D721Med (cell line): Measurements from ENCODE around the gene CDT1.

ENCODE experiments used
- DNase-seq: peaks from one replicate; pipeline ENCODE4 v3.0.0; 2011; ENCODE audit warnings: low spot score; ENCODE audit not compliant: insufficient read length
- FAIRE-seq: peaks from 2 replicates; lab custom pipeline; 2011; peaks lifted over from hg19 to GRCh38; lab: Jason Lieb, UNC
- TF ChIP-seq, protein P1 (sequence below): IDR thresholded peaks from 2 replicates; pipeline ENCODE4 v1.5.1; 2012; ENCODE audit warnings: mild to moderate bottlenecking, control low read depth; ENCODE audit not compliant: insufficient read depth; ENCODE audit errors: missing control alignments

Gene CDT1

DNA sequence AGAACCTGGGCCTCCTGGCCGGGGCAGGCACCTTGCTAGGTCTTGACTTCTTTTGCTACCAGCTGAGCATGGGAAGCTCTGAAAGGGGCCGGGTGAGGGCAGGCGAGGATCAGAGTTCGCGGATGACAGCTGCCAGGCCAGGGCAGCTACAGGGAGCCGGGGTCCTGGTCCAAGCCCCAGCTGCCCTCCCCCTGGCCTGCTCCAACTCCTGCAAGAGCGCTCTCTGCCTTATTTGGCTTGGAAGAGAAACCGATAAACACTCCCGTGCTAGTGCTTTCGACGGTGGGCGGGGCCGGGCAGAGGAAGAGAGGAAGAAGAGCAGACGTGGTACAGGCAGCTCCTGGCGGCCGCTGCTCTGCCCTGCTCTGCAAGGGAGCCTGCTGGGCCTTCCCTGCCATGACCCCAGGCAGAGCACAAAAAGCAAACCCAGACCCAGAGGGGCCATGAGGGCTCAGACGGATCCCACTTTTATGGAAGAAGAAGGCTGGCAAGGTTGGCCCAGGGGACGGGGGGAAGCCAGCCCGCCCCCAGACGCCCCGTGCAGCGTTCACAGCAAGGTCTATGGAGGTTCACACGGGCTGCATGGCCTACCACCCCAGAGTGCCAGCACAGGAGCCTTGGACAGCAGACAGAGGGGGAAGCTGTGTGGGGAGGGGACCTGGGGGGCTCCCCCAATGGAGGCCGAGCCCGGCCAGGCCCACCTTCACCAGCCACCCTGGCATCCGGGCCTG lies 44.2 kb upstream of the CDT1 start:
- TF ChIP-seq, protein P1, sequence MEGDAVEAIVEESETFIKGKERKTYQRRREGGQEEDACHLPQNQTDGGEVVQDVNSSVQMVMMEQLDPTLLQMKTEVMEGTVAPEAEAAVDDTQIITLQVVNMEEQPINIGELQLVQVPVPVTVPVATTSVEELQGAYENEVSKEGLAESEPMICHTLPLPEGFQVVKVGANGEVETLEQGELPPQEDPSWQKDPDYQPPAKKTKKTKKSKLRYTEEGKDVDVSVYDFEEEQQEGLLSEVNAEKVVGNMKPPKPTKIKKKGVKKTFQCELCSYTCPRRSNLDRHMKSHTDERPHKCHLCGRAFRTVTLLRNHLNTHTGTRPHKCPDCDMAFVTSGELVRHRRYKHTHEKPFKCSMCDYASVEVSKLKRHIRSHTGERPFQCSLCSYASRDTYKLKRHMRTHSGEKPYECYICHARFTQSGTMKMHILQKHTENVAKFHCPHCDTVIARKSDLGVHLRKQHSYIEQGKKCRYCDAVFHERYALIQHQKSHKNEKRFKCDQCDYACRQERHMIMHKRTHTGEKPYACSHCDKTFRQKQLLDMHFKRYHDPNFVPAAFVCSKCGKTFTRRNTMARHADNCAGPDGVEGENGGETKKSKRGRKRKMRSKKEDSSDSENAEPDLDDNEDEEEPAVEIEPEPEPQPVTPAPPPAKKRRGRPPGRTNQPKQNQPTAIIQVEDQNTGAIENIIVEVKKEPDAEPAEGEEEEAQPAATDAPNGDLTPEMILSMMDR: no peak
- no peak for DNase-seq
- FAIRE-seq: no peak

DNA sequence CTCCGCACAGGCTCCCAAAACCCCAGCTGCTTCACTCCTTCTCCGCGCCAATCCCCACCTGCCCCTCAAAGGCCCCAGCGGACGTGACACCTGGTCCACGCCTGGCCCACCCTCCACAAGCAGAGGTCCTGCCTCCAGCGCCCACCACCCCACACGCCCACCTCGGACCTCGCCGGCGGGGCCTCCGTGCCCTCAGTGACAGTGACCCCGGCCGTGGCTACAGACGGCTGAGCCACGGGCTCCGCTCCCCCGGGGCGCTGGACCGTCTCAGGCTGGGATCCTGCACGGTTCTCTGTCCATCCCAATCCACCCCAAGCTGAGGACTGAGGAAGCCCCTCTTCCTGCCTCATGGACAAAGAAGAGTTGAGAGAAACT lies 43.6 kb upstream of the CDT1 start:
- DNase-seq: no peak
- TF ChIP-seq, protein P1: no peak
- no peak for FAIRE-seq

DNA sequence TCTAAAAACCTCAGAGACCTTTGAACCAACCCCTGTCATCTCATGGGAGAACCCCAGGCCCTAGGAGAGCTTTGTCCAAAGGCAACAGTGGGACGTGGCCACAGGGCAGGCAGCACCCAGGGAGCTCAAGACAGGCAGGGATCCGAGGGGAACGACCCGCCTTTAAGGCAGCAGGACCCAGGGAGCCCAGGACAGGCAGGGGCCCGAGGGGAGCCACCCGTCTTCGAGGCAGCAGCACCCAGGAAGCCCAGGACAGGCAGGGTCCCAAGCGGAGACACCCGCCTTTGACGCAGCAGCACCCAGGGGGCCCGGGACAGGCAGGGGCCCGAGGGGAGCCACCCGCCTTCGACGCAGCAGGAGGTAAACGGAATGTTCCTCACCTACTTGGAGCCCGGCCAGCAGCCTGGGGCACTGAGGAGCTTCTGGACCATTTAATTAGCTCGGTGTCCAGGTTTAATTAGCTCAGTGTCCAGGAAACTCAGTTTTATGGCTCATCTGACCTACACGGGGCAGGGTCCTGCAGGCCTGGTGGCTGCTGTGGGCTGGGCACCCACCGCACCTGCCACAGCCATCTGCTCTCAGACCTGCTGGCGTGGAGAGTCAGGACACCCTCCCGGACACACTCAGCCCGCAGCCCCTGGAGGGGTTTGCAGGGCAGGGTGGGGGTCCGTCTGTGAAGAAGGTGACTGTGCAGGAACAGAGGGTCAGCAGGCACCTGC lies 43.0 kb upstream of the CDT1 start:
- TF ChIP-seq, protein P1: no peak
- no peak for FAIRE-seq
- DNase-seq: no peak

DNA sequence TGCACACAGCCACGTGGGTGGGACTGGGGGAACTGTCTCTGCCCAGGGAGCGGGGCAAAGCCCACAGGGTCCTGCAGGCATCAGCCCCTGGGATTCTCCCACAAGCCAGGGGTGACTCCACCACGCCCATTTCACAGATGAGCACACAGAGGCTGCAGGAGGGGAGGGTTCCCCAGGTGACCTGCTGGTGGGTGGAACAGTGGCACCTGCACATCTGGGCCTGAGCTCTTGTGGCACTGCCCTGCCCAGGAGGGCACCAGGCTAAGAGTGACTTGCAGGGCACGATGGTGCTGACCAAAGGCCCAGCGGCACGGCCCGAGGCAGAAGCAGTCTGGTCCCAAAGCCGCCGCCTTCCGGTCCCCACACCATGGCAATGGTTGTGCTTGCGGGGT lies 42.5 kb upstream of the CDT1 start:
- FAIRE-seq: no peak
- TF ChIP-seq, protein P1: no peak

DNA sequence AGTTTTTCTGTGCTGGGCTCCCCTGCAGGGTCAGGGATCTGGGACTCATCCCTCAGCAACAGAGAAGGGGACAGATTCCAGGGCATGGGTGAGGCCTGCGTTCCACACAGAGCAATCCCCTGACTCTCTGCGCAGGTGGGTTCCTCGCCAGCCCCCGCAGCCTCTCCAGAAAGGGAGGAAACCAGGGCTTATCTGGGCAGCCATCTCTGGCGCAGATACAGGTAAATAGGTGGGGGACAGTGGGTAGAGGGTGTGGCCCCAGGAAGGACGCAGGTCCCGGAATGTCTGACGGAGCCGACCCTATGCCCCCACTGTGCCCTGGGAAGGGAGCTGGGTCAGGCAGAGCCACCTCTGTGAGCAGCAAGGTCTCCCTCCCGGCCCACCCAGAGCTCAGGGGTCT lies 41.8 kb upstream of the CDT1 start:
- FAIRE-seq (no peak), DNase-seq (no peak)
- TF ChIP-seq, protein P1: no peak

More for the DNA sequence above, 42.5 kb upstream of the CDT1 start:
- DNase-seq: no peak

- FAIRE-seq (no peak), DNase-seq (no peak)
These were observed 41.2 kb upstream of the CDT1 start for GRCh38 chr16:88762258-88762870.

More at GRCh38 chr16:88762258-88762870, 41.2 kb upstream of the CDT1 start:
- TF ChIP-seq, protein P1: no peak
